Eye (tissue), 1 donor: Measurements from ENCODE around the gene EGFL6.

ENCODE experiments used
- DNase-seq: peaks from one replicate; pipeline ENCODE4 v3.0.0-alpha.2; 2015

EGFL6 gene, protein sequence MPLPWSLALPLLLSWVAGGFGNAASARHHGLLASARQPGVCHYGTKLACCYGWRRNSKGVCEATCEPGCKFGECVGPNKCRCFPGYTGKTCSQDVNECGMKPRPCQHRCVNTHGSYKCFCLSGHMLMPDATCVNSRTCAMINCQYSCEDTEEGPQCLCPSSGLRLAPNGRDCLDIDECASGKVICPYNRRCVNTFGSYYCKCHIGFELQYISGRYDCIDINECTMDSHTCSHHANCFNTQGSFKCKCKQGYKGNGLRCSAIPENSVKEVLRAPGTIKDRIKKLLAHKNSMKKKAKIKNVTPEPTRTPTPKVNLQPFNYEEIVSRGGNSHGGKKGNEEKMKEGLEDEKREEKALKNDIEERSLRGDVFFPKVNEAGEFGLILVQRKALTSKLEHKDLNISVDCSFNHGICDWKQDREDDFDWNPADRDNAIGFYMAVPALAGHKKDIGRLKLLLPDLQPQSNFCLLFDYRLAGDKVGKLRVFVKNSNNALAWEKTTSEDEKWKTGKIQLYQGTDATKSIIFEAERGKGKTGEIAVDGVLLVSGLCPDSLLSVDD

DNA sequence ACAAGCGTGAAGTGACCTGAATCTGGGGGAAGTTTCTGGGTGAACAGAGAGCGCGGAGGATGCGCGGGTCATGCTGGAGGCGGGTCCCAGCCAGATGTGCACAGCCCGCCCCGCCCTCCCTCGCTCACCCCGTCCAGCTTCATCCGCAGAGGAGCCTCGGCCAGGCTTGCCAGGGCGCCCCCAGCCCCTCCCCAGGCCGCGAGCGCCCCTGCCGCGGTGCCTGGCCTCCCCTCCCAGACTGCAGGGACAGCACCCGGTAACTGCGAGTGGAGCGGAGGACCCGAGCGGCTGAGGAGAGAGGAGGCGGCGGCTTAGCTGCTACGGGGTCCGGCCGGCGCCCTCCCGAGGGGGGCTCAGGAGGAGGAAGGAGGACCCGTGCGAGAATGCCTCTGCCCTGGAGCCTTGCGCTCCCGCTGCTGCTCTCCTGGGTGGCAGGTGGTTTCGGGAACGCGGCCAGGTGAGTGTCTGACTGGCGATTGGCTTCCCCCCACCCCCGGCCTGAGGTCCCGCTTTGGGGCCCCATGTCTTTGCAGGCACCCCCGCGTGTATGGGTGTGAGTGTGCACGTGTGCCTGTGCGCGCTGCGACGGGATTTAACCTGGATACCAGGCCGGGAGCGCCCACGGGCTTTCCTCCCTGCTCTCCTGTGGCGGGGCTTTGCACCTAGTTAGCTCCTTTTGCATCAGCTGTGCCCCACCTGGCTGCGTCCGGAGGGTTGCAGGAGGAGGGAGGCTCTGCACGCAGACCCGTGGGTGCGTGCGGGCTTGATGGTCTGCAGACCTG lies at the start of gene EGFL6:
Gene EGFL6, plus strand, starts transcription at position 123 of the 782 bp plus-strand sequence. Its CDS starts 261 bp downstream, at position 384.
- peak; percentile 44 for DNase-seq

DNA sequence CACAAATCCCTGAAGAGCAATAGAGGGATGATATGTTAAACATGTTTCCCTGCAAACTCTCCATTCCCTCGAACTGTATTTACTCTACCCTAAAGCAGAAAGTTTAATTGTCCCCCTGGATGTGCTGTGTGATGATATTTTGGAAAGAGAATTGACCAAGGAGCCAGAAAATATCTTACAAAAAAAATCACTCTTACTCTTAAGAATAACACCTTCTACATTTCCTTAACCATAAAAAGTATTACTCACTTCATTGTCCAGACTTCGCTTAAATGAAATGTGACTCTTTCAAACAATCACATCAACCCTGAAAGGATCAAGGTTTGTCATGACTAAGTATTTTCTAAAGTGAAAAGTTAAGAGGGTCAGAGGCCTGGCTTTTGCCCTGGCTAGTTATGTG lies 49.0 kb upstream of the EGFL6 start:
- no peak for DNase-seq

DNA sequence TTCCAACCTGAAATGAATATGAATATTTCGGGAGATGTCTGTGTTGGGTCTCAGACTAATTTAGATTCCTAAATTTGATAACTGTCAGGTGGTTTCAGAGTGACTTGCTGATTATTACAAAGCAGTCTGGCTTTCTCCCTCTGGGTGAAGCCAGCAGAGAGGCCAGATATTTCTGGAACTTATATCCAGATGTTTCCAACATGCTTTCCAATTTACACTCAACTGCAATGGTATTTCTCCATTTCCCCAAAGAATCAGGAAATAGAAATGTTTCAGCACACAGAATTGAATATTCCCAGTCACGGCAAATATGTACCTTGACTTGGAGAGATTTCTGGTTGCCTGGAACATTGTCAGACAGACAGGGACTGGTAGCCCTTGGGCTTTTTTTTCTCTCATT lies 48.5 kb upstream of the EGFL6 start:
- peak; percentile 12 for DNase-seq

DNA sequence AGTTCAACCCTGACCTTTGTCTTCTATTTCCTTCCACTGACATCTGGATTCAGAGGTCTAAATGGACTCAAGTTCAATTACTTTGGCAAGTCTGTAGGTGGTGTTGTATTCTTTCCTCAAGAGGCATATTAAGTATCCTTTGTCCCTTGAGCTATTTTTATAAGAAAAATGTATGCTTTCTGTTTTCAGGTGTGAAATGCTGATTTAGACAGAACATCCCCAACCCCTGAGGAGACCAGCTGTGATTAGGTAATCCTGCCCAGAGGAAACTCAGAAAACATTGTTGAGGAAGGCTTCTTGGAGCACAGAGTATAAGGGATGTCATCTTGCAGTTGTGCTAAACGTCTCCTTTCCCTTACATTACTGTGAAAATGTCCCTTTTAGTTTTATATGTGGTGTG lies 46.6 kb upstream of the EGFL6 start:
- no peak for DNase-seq

DNA sequence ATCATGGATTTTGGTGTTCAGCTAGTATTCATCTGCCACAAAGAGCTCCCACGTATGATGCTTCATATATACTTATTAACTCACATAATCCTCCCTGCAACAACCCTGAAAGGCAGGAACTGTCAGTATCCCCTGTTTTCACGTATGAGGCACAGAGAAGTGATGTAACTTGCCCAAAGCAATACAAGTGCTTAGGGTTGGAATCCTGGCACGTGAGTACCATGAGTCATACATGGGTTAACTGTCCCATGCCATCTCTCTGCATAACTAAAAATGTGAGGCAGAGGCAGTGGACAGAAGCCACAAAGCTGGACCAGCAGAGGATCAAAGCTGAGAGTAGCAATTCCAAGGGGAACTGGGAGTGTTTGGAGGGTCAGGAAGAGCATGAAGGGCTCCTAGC lies 35.7 kb upstream of the EGFL6 start:
- no peak for DNase-seq

DNA sequence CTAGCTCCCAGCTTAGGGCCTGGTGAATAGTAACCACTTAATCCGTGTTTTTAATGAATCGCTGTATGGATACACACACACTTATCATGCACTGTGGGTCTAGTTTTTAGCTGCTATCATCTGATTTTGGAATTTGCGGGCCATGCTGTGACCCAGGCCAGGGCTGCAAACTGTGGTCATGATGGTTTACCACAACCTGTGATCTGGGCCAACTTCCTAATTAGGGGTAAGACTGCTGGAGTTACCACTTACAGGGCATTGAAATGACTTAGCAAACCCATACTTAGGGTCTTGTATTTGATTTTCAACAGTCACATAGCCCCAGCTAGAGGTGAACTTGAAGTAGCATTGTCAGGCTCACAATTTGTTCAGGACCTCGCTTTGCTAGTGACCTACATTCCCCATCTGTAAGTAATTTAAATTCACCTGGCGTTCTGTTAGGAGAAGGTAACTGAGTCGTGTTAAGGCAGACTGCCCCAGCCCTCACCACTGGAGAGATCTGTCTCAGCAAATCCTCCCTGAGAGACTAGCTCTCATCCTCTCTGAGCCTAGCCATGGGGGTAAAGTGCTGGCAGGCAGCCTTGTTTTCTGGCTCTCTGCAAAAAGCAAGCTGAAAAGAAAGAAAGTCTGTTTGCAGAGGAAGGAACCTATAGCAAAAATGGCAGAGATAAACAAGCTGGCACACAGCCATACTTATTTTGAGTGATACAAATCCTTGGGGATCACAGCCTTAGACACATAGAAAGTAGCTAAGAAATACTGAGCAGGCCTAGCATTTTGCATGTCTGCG lies 33.8 kb upstream of the EGFL6 start:
- DNase-seq = no peak

DNA sequence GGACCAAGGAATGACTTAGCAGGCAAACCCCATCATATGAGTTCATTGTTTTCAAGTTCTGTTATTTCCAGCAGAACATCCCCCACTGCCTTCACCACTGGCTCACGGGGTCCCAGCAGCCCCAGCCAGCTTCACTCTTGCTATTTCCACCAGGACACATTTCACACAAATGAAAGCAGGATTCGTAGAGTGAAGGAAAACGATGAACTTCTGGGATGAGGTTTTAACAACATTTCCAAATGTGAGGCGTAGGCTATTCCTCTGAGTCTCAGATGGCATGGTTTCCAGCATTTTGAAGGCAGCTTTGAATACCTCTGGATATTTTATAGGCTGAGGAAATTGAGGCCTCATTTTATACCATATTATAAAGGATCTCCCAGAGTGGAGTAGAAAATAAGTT lies 32.9 kb upstream of the EGFL6 start:
- DNase-seq = no peak

DNA sequence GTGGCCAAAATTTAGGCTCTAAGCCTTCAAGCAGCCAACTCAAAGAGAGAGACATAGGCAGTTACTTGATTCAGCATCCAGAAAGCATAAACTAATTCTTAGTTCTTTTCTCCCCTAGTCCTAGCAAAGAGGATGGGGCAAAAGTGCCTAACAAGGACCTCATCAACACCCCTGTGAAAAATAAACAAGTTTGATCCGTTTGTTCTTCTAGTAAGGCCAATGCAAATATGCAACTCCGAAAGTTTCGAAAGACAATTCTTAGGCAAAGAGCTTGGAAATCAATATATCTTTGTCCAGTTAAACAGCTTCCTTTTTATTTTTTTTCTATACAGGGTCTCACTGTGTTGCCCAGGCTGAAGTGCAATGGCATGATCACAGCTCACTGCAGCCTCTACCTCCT lies 31.0 kb upstream of the EGFL6 start:
- DNase-seq = no peak

DNA sequence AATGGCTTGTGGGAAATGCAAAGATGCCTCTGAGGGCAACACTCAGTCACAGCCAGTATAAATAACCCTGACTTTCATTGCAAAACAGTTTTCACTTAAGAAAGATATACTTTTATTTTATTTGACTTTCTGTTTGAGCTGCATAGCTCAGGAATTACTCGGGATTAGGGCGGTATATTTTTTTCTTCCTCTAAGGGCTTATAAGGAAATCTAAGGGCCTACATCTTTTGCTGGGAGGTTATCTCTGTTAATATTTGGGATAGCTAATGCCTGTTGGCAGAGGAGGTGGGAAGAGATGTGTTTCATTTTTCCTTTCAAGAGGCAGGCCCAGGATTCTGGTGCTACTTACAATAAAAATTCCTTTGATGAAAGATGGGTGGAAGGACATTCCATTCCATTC lies 28.8 kb upstream of the EGFL6 start:
- no peak for DNase-seq

DNA sequence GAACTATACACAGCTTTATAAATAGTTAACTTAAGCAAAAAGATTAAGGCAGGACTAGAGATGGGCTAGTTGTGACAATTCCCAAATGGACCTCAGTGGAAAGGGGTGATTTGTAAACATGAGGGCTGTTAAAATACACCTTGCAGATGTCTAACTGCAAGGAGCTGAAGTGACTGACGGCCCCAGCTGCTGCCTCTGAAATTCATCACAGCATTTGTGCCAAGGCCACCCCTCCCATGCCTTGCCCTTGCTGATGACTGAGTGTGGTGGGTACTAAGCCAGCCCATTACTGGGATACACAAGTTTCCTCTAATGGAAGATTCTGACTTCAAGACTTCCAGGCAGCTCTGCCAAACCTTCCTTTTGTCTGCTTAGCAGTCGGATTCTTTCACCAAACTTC lies 23.7 kb upstream of the EGFL6 start:
- no peak for DNase-seq

DNA sequence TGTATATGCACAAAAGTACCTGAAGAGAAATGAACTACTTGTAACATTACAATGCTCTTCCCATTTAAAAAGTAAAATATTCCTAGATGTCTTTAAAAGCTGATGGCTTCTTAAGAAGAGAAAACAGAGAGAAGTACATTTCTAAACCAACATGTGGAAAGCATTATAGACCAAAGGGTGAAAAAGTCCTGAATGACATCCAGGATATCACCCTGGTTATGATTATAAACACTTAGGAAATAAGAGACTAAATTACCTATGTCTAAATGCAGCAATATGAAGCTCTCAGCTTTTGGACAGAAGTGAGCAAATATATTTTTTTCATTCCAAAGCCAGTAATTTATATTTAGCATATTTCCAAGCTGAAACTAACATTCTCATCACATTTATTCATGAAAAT lies 21.7 kb upstream of the EGFL6 start:
- peak; percentile 15 for DNase-seq

DNA sequence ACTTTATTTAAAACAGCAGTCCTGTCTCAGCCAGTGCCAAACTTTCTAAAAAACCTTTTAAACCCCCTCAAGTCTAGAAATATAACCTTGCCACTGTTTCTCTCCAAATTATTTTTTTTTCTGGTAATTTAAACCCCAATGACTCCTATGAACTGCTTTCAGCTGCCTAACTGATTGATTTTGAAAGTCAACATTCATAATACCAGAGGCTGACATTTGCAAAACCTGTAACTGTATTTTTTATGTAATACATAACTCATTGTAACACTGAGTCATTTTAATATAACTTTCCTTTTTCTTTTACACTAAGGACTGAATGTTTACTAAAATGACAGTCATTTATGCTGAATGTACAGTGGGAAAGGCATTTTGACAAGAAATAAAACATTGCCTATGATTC lies 19.1 kb upstream of the EGFL6 start:
- no peak for DNase-seq

DNA sequence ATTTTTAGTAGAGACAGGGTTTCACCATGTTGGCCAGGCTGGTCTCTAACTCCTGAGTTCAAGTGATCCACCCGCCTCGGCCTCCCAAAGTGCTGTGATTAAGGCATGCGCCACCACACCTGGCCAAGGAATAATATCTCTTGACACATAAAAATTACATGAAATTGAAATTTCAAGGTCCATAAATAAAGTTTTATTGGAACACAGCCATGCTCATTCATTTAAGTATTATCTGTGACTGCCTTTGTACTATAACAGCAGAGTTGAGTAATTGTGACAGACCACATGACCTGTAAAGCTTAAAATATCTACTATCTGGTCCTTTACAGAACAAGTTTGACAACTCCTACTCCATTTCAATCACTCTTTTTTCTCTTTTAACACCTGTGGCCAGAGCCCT lies 17.8 kb upstream of the EGFL6 start:
- no peak for DNase-seq

DNA sequence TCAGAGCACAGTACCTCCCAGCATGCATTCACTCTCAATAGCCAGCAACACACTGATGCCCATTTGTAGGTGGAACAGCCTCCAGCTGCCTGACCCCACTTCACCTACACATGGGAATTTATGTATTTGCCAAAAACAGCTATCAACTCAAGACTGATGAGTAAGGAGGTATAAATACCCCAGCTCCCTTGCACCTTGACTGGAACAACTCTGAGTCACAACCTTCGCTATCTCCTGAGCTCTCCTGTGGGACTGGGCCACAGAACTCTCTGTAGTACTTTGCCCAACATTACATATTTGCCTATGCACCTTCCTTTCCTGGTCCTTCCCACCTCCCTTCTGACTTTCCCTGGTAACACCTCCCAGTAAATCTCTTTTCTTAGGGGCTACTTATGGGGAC lies 16.5 kb upstream of the EGFL6 start:
- DNase-seq = no peak

DNA sequence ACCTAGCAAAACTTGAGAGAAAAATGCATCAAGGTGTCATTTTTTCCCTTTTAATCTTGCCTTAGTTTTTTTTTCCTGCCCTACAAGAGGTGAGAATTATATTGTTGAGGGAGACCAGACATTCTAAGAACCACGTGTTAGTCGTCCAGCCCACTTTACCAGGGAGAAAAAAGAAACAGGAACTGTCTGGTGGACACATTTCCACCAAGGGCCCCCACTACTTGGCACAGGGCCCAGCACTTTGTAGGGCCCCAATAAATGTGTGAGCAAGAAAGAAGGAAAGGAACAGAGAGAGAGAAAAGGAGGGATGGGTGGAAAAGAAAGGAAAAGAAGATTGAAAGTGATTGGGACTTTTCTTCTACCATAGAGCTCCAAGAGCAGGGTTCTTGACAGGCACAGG lies 3.9 kb upstream of the EGFL6 start:
- DNase-seq = no peak

DNA sequence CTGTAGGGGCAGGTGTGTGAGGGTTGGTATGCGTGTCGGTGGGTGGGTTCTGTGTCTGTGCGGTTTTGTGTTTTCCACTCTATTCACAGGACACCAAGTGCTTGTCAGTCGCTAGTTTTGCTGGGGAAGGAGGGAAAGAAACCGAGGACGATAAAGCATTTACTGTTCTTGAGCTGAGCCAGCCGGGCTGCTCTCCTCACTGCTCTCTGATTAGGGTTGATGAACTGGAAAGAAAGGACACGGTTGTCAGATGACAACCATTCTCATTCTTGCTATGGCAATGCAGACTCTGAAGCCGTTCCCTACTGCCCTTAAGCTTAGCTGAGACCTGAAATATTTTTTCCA lies 832 bp downstream of the EGFL6 start:
- peak; percentile 66 for DNase-seq

DNA sequence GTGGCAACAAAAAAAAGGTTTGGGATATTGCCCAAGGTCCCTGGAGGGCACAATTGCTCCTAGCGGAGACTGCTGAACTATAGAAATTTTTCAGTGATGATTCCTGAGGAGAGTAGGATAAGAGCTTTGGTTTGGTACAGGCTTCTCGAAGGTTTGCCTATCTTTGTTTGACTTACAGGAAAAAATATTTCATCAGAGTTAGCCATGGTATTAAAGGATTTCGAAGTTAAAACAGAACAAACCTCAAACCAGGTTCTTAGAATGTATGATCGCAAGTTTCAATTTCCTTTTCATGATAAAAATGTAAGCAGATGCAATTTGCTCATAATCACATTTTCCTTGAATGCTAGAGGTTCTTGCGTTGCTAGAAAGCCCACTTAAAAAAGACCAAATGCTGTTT lies 1.7 kb downstream of the EGFL6 start:
- DNase-seq = no peak

DNA sequence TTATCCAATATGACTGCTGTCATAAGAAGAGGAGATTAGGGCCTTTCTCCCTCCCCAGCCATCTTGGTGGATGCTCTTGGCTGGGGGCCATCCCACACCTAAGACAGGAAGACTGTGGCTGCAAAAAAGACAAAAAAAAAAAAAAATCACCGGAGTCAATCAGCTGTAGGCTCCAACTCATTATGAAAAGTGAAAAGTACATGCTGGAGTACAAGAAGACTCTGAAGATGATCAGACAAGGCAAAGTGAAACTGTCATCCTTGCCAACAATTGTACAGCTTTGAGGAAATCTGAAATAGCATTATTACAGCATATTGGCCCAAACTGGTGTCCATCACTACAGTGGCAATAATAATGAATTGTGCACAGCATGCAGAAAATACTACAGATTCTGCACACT lies 5.2 kb downstream of the EGFL6 start:
- DNase-seq = no peak

DNA sequence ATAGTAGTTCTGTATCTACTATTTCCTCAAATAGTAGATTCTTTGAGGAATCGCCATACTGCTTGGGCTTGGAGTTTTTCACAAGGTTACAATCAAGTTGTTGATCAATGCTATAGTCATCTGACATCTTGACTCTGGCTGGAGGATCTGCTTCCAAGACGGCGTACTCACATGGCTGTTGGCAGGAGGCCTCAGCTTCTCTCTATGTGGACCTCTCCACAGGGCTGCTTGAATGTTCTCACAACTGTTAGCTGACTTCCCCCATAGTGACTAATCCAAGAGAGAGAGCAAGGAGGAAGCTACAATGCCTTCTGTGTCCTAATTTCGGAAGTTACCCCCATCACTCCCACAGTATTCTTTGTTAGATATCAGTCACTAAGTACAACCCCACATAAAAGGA lies 10.3 kb downstream of the EGFL6 start:
- no peak for DNase-seq

DNA sequence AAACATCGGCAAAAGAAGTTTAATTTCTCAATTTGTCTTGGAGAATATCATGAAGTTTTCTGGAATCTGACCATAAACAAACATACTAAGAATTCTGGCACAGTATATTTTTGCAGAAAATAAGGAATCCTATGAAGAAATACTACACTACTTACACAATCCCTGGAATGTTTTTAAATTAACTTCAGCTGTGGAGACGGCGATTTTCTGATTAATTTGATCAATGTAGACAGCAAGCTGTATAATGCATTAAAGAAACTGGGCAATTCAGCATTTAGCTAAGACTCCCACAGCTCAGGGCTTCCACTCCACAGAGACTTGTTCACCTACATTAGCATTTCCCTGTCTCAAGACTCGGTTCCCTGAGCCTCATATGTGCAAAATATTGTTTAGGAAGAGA lies 12.2 kb downstream of the EGFL6 start:
- peak; percentile 16 for DNase-seq

DNA sequence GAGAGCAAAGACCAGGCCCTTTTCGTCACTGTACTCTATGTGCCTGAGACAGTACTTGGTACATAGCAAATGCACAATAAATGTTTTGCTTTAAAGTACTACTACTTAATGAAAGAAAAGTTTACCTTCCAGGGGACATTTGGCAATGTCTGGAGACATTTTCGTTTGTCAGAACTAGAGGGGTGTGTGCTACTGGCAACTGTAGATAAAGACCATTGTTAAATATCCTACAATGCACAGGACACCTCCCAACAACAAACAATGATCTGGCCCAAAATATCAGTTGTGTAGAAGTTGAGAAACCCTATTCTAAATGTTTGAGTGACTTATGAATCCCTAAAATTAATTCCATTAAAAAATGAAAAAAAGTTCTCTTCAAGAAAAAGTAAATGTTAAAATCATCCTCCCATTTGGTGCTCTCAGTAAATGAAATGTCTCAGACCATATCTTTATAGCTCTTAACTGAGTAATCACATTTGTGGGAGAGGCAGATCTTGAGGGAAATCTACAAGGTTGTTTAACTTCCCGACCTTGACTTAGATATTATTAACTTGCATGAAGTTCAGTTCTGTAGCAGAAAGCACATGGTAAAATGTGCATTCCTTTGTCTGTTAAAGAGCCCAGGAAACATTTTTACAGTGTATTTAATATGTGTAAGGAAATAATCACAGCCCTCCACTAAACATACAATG lies 18.5 kb downstream of the EGFL6 start:
- no peak for DNase-seq

DNA sequence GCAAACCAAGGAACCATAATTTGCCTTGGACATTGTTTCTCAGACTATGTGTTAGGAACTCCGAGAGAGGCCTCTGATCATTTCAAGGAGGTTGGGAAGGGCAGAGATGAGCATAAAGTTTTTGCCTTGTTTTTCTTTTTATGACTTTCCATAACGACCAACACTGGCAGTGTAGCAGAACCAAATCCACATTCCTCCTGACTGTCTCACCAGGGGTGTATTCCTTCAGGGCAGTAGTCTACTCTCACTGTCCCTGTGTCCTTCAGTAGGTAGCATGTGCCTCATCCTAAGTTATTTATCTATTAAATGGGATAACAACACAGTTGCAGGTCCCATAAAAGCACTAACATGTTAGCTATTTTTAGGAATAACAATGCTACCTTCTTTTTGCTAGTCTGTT lies 20.8 kb downstream of the EGFL6 start:
- no peak for DNase-seq

DNA sequence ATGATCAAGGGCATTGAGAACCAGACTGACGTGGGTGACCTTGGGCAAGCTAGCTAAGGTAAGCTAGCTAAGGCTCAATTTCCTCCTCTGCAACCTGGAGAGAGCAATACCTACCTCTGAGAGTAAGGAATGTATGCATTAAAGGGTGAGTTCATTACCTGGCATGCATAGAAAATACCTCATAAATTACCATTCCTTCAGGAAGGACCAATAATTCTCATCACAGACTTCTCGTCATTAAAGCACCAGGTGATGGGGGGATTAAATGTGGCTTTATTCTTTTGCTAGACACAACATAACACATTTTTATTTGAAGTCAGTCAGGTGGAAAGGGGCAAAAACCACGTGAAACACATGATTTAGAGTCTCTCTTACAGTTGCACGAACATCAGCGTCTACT lies 21.5 kb downstream of the EGFL6 start:
- DNase-seq = no peak
